ENCODE results near the gene FAM83D. TPM values are rescaled to one million over a fixed set of nuclear protein-coding genes. Genes with fewer than 3 reads are reported as not detected.

The FAM83D gene
- total RNA-seq, 2 donors from 2014 or later: 2.1 to 3.3 TPM

DNA sequence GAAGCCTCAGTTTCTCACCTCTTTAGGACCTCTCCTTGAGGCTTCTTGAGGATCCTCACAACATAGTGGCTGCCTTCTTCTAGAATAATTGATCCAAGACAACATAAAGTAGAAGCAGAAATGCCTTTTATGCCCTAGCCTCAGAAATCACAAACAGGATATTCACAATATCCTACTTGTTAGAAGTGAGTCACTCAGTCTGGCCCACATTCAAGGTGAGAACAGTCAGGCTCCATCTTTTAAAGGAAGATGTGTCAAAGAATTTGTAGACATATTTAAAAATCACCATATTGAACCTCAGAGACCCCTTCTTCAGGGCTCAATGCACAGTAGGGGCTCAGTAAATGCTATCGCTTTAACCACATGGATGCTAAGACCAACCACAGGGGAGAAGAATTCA is 20.8 kb upstream of the FAM83D start:
- no peak overlapping the region for H3K4me3 Mint-ChIP-seq
- peak overlapping the region; percentile 90 for H3K27ac Mint-ChIP-seq

DNA sequence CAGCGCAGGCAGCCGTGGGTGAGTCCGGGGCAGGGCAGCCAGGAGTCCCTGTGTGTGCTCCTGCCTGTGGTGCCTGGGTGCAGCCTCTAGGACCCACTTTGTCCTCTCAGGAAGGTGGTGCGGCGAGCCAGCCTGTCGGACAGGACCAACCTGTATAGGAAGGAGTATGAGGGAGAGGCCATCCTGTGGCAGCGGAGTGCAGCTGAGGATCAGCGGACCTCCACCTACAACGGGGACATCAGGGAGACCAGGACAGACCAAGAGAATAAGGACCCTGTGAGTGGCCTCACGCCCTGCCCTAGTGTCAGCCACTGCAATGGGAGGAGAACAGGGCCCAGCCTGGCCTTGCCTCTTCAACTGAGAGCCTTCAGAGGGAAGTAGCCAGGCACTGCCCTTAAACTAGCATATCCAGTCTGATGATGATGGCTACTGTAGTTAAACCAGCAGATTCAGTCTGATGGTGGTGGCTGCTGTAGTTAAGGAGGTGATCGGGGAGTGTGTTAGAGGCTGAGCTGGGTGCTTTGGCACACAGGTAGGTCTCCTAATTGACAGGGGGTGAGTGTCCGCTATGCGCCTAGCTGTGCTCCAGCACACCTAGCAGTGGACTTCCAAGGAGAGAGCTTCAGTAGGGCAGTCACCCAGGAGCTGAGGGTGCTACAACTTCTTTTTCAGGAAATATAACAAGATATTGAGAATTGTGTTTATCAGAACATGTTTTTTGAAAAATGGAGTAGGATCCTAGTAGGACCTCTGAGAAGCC is 18.1 kb upstream of the FAM83D start:
- H3K4me3 Mint-ChIP-seq: no peak overlapping the region
- peak overlapping the region; percentile 65 for H3K27ac Mint-ChIP-seq
- DNase-seq (no peak), ATAC-seq (no peak)
- peaks cover 13% of the 10 kb centered on the region for H3K4me1 Mint-ChIP-seq
- H3K36me3 Mint-ChIP-seq (ENCODE audit: low read depth): peaks cover 24% of the 10 kb centered on the region
- H3K9me3 ChIP-seq (ENCODE audit: control insufficient read depth, low read length, poor library complexity, severe bottlenecking): no peaks in the 10 kb centered on the region
- H3K27me3 Mint-ChIP-seq: no peaks in the 10 kb centered on the region

More for the DNA sequence above, 20.8 kb upstream of the FAM83D start:
- DNase-seq (no peak), ATAC-seq (no peak)
- H3K27me3 Mint-ChIP-seq: no peaks in the 10 kb centered on the region
- H3K4me1 Mint-ChIP-seq: peaks cover 13% of the 10 kb centered on the region
- peaks cover 28% of the 10 kb centered on the region for H3K36me3 Mint-ChIP-seq (ENCODE audit: low read depth)
- no peaks in the 10 kb centered on the region for H3K9me3 ChIP-seq (ENCODE audit: control insufficient read depth, low read length, poor library complexity, severe bottlenecking)

DNA sequence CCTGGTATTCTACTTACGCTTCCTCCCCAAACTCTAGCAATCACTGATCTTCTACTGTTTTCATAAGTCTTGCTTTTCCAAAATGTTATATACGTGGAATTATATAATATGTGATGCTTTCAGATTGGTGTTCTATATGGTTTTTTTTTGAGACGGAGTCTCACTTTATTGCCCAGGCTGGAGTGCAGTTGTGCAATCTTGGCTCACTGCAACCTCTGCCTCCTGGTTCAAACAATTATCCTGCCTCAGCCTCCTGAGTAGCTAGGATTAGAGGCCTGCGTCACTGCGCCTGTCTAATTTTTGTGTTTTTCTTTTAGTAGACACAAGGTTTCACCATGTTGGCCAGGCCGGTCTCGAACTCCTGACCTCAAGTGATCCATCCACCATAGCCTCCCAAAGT is 10.9 kb upstream of the FAM83D start:
- Mint-ChIP-seq H3K27me3 (no peaks in the 10 kb centered on the region), H3K36me3 (ENCODE audit: low read depth) (peaks cover 7% of the 10 kb centered on the region), H3K4me1 (no peaks in the 10 kb centered on the region), H3K4me3 (no peak overlapping the region), H3K27ac (no peak overlapping the region)
- no peaks in the 10 kb centered on the region for H3K9me3 ChIP-seq (ENCODE audit: control insufficient read depth, low read length, poor library complexity, severe bottlenecking)
- ATAC-seq (no peak), DNase-seq (no peak)

DNA sequence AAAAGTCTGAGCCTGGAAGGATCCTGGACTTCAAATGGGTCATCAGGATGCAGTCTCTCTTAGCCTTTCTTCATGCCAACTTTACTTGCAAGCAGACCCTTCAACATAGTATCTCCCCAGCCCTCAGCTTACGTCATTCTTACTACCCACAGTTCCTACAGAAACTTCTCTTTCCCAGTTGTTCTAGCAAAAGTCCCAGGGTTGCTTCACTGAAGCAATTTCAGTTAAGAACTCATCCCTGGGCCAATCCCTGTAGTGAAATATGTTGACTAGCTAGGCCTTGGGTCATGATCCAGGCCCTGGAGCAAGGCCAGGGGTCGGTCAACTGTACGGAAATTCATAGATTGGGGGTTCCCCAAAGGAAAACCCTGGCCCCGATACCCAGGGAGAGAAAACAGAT is 8.6 kb upstream of the FAM83D start:
- Mint-ChIP-seq H3K4me1 (no peaks in the 10 kb centered on the region), H3K36me3 (ENCODE audit: low read depth) (peaks cover 7% of the 10 kb centered on the region), H3K27ac (peak overlapping the region; percentile 6)

DNA sequence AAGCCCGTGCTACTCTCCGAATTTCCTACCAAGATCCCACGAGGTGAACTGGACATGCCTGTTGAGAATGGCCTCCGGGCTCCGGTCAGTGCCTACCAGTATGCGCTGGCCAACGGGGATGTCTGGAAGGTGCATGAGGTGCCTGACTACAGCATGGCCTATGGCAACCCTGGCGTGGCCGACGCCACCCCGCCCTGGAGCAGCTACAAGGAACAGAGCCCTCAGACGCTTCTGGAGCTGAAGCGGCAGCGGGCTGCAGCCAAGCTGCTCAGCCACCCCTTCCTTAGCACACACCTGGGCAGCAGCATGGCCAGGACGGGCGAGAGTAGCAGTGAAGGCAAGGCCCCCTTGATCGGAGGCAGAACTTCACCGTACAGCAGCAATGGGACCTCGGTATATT is 8.0 kb upstream of the FAM83D start:
- no peaks in the 10 kb centered on the region for H3K9me3 ChIP-seq (ENCODE audit: control insufficient read depth, low read length, poor library complexity, severe bottlenecking)
- H3K27ac Mint-ChIP-seq: no peak overlapping the region
- H3K4me3 Mint-ChIP-seq: peak overlapping the region; percentile 5
- DNase-seq (no peak), ATAC-seq (no peak)
- H3K36me3 Mint-ChIP-seq (ENCODE audit: low read depth): peaks cover 7% of the 10 kb centered on the region
- H3K4me1 Mint-ChIP-seq: no peaks in the 10 kb centered on the region
- no peaks in the 10 kb centered on the region for H3K27me3 Mint-ChIP-seq

More for the DNA sequence above, 8.6 kb upstream of the FAM83D start:
- Mint-ChIP-seq H3K4me3 (no peak overlapping the region), H3K27me3 (no peaks in the 10 kb centered on the region)
- ATAC-seq (no peak), DNase-seq (no peak)
- H3K9me3 ChIP-seq (ENCODE audit: control insufficient read depth, low read length, poor library complexity, severe bottlenecking): no peaks in the 10 kb centered on the region

DNA sequence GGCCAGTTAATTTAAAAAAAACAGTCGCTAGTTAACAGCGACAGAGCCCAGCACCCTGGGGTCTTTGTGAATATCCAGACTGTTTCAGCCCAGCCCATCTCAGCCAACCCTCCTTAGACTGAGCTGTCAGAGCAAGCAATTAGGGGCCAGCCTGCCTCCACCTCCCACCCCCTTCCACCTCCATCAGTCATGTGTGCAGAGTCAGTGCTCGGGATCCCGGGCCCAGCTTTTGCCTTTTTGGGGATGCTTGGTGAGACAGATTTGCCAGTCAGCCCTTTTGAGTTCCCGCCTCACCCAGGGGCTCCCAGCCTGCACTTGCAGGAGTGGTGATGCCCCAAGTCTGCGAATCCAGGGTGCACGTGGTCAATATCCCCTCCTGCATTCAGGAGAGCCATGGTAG is 6.5 kb upstream of the FAM83D start:
- no peaks in the 10 kb centered on the region for H3K9me3 ChIP-seq (ENCODE audit: control insufficient read depth, low read length, poor library complexity, severe bottlenecking)
- Mint-ChIP-seq H3K4me3 (no peak overlapping the region), H3K27ac (no peak overlapping the region), H3K36me3 (ENCODE audit: low read depth) (peaks cover 5% of the 10 kb centered on the region), H3K4me1 (no peaks in the 10 kb centered on the region), H3K27me3 (no peaks in the 10 kb centered on the region)
- ATAC-seq (no peak), DNase-seq (no peak)

DNA sequence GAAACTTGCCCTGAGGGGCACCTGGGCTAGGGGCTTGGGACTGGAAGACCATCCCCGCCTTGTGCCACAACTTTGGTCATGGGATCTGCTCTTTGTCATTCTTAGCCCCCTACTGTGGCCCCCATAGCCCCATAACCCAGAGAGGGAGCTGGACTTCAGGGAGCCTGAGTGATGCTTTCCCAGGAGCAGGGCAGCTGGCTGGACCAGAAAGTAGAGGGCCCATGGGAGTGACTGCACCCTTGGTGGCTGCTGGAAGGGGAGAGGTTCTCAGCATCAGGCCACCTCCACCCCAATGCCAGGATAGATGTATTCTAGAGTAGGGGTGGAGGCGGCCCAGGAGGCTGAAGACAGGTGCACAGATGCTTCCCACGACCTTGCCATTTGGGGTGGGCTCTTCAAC is 5.8 kb upstream of the FAM83D start:
- ATAC-seq (no peak), DNase-seq (no peak)
- no peak overlapping the region for H3K27ac Mint-ChIP-seq
- peaks cover 3% of the 10 kb centered on the region for H3K4me1 Mint-ChIP-seq
- H3K9me3 ChIP-seq (ENCODE audit: control insufficient read depth, low read length, poor library complexity, severe bottlenecking): no peaks in the 10 kb centered on the region
- H3K27me3 Mint-ChIP-seq: no peaks in the 10 kb centered on the region
- no peak overlapping the region for H3K4me3 Mint-ChIP-seq
- peaks cover 5% of the 10 kb centered on the region for H3K36me3 Mint-ChIP-seq (ENCODE audit: low read depth)

DNA sequence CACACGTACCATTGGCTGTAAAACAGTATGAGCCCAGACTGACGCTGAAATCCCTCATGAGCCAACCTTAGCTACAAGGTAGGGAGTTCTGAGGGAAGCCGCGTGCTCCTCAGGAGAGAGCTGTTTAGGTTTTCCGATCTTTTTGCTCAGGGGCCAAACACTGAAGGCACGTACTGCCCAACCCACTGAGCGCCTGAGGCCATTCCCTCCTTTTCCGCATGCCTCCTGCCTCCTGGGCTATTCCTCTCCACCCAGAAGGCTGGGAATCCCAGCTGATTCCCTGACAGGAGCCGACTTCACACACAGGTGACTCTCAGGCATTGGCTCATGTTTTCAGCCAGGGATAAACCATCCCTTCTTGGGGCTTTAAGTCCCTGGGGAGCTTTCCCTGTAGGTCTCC is 5.4 kb upstream of the FAM83D start:
- H3K27ac Mint-ChIP-seq: no peak overlapping the region
- ATAC-seq: no peak
- H3K9me3 ChIP-seq (ENCODE audit: control insufficient read depth, low read length, poor library complexity, severe bottlenecking): no peaks in the 10 kb centered on the region
- DNase-seq: no peak
- no peak overlapping the region for H3K4me3 Mint-ChIP-seq
- peaks cover 6% of the 10 kb centered on the region for H3K4me1 Mint-ChIP-seq
- H3K36me3 Mint-ChIP-seq (ENCODE audit: low read depth): peaks cover 5% of the 10 kb centered on the region
- H3K27me3 Mint-ChIP-seq: no peaks in the 10 kb centered on the region

DNA sequence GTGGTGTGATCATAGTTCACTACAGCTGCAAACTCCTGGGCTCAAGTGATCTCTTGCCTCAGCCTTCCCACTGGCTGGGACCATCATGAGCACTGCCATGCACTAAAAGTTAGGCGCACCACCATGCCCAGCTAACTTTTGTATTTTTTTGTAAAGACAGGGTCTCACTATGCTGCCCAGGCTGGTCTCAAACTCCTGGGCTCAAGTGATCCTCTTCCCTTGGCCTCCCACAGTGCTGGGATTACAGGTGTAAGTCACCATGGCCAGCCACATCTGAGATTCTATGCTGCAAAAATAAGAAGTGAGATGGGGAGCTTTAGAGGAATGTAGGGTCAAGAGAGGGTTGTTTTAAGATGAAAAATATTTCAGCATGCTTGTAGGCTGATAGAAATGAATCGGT is 1.5 kb upstream of the FAM83D start:
- Mint-ChIP-seq H3K4me1 (peaks cover 12% of the 10 kb centered on the region), H3K36me3 (ENCODE audit: low read depth) (no peaks in the 10 kb centered on the region), H3K27ac (no peak overlapping the region), H3K4me3 (peak overlapping the region; percentile 61), H3K27me3 (no peaks in the 10 kb centered on the region)
- DNase-seq (no peak), ATAC-seq (no peak)
- no peaks in the 10 kb centered on the region for H3K9me3 ChIP-seq (ENCODE audit: control insufficient read depth, low read length, poor library complexity, severe bottlenecking)

DNA sequence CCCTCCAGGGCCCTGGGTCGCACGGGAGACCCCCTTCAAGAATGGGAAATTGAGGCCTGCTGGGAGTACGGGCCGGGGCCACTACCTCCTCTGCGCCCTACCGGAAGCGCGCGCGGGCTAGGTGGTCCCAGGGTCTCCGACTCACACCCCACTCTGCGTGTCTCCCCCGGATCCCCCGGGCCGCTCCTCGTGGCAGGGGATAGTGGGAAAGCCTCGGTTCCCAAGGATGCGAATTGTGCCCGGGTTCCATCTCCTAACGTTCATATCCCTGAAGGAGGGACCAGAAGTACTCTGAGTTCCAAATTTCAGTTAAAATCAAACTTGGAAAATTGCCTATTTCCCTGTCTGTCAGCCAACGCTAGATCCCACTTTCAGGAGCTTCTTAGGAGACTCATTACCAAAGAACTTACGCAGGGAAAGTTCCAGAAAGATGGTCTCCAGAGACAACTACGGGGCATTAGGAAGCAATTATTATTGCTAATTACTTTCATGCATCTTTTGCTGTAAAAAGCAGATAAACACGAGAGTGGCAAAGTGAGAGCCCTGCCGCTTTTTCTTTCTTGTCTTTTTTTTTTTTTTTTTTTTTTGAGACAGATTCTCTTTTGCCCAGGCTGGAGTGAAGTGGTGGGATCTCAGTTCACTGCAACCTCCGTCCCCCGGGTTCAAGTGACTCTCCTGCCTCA is 858 bp downstream of the FAM83D start:
- Mint-ChIP-seq H3K27me3 (no peaks in the 10 kb centered on the region), H3K4me3 (peak overlapping the region; percentile 84), H3K36me3 (ENCODE audit: low read depth) (no peaks in the 10 kb centered on the region), H3K4me1 (peaks cover 17% of the 10 kb centered on the region), H3K27ac (peak overlapping the region; percentile 6)
- no peaks in the 10 kb centered on the region for H3K9me3 ChIP-seq (ENCODE audit: control insufficient read depth, low read length, poor library complexity, severe bottlenecking)
- no peak for ATAC-seq
- DNase-seq: no peak

DNA sequence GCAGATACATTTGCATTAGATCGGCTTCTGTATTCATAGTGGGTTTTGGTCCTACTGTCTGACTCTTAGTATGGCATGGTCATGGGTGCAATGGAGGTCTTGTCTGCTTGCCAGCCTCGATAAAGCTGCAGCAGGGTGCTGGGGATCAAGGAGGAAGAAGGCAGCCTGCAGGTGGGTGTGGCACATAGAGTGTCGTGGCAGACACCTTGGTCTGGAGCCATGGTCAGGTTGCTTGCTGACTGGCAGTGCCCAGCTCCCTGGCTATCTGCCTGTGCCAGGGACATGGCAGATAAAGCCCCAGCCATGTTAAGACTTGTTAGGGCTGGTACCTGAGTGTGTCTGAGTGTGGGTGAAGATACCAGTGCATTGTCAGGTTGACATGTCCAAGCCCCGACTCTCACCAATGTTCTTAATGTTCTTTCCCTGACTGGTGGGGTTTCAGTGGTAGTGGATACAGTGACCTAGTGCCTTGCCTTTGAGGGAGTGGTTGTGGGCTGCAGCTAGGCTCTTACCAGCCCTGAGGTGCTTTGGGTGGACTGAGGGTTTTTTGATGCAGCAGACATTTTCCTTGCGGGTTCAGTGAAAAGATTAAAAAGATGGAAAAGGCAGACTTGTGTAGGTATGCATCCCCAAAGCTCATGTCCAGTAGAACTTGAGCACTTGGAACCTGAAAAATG is 1.8 kb downstream of the FAM83D start:
- peak overlapping the region; percentile 84 for H3K4me3 Mint-ChIP-seq
- no peaks in the 10 kb centered on the region for H3K9me3 ChIP-seq (ENCODE audit: control insufficient read depth, low read length, poor library complexity, severe bottlenecking)
- H3K4me1 Mint-ChIP-seq: peaks cover 17% of the 10 kb centered on the region
- no peaks in the 10 kb centered on the region for H3K27me3 Mint-ChIP-seq
- no peak for ATAC-seq
- H3K27ac Mint-ChIP-seq: peak overlapping the region; percentile 6
- no peak for DNase-seq
- no peaks in the 10 kb centered on the region for H3K36me3 Mint-ChIP-seq (ENCODE audit: low read depth)

DNA sequence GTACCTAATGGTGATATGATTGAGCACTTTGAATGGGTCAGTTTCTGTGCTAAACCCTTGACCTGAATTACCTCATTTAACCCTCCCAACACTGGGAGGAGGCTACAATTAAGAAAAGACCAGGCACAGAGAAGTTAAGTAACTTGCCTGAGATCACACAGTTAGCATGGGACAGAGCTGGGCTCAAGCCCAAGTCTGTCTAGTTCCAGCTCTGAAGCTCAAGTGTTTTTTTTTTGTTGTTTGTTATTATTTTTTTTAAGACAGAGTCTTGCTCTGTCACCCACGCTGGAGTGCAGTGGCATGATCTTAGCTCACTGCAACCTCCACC is 4.0 kb downstream of the FAM83D start:
- no peaks in the 10 kb centered on the region for H3K36me3 Mint-ChIP-seq (ENCODE audit: low read depth)
- H3K27ac Mint-ChIP-seq: no peak overlapping the region
- H3K4me3 Mint-ChIP-seq: no peak overlapping the region
- H3K27me3 Mint-ChIP-seq: no peaks in the 10 kb centered on the region
- no peak for DNase-seq
- no peaks in the 10 kb centered on the region for H3K9me3 ChIP-seq (ENCODE audit: control insufficient read depth, low read length, poor library complexity, severe bottlenecking)
- no peak for ATAC-seq
- H3K4me1 Mint-ChIP-seq: peaks cover 13% of the 10 kb centered on the region

DNA sequence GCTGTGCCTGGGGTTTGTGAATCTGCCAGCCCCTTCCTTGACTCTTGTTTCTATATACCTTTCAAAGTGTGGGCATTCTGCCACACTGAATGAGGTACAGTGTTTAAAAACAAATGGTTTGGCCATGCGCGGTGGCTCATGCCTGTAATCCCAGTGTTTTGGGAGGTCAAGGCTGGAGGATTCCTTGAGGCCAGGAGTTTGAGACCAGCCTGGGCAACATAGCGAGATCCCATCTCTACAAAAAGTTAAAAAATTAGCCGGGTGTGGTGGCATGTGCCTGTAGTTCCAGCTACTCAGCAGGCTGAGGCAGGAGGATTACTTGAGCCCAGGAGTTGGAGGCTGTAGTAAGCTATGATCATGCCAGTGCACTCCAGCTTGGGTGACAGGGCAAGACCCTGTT is 5.8 kb downstream of the FAM83D start:
- Mint-ChIP-seq H3K4me1 (peaks cover 11% of the 10 kb centered on the region), H3K36me3 (ENCODE audit: low read depth) (no peaks in the 10 kb centered on the region), H3K4me3 (no peak overlapping the region), H3K27me3 (no peaks in the 10 kb centered on the region), H3K27ac (no peak overlapping the region)
- H3K9me3 ChIP-seq (ENCODE audit: control insufficient read depth, low read length, poor library complexity, severe bottlenecking): no peaks in the 10 kb centered on the region
- ATAC-seq: no peak
- DNase-seq: no peak
